HG03521 (cell line): ENCODE data around the gene MGLL.

ENCODE experiments used
- ATAC-seq: cut with Tn5 transposase; IDR thresholded peaks from one replicate; pipeline ENCODE4 v1.9.1; 2021; ENCODE audit warnings: mild to moderate bottlenecking, moderate library complexity; ENCODE audit not compliant: unreplicated experiment

MGLL gene

GRCh38 chr3:127760361-127760760, 62.0 kb downstream of the MGLL start:
- ATAC-seq: no peak

- no peak for ATAC-seq
Observed at GRCh38 chr3:127759826-127760225, 62.5 kb downstream of the MGLL start.

GRCh38 chr3:127758013-127758412, 64.3 kb downstream of the MGLL start:
- ATAC-seq: no peak

- ATAC-seq: no peak
Observed at GRCh38 chr3:127755305-127755681, 67.0 kb downstream of the MGLL start.

GRCh38 chr3:127754411-127755304, 67.7 kb downstream of the MGLL start:
- no peak for ATAC-seq

- ATAC-seq: no peak
Observed at GRCh38 chr3:127753898-127754410, 68.4 kb downstream of the MGLL start.

GRCh38 chr3:127753338-127753737, 69.0 kb downstream of the MGLL start:
- no peak for ATAC-seq

GRCh38 chr3:127751782-127752181, 70.5 kb downstream of the MGLL start:
- no peak for ATAC-seq

GRCh38 chr3:127751163-127751621, 71.1 kb downstream of the MGLL start:
- no peak for ATAC-seq

- ATAC-seq: peak; percentile 26
Observed at GRCh38 chr3:127750226-127751031, 71.9 kb downstream of the MGLL start.

GRCh38 chr3:127749787-127750225, 72.5 kb downstream of the MGLL start:
- peak; percentile 3 for ATAC-seq

GRCh38 chr3:127749361-127749760, 73.0 kb downstream of the MGLL start:
- ATAC-seq: no peak

GRCh38 chr3:127748754-127749327, 73.5 kb downstream of the MGLL start:
- no peak for ATAC-seq

- ATAC-seq: no peak
Observed at GRCh38 chr3:127747751-127748521, 74.4 kb downstream of the MGLL start.

GRCh38 chr3:127747066-127747465, 75.2 kb downstream of the MGLL start:
- ATAC-seq: no peak

GRCh38 chr3:127746400-127747057, 75.8 kb downstream of the MGLL start:
- no peak for ATAC-seq

- no peak for ATAC-seq
Observed at GRCh38 chr3:127745656-127746399, 76.5 kb downstream of the MGLL start.

- no peak for ATAC-seq
Observed at GRCh38 chr3:127744875-127745274, 77.4 kb downstream of the MGLL start.

GRCh38 chr3:127744253-127744815, 78.0 kb downstream of the MGLL start:
- ATAC-seq: no peak
